Stimulated activated CD4-positive, alpha-beta T cell treated with anti-CD3 and anti-CD28 coated beads, Interleukin-1b, Interleukin-23, amount 100 ng/mL, for 4 hours (primary cell): ENCODE measurements around the gene ENO4.
A peak's percentile ranks its signal among the peaks of the same experiment; 100 is the strongest.

ENCODE experiments used
- DNase-seq, 2 donors: peaks; one replicate each; pipeline ENCODE4 v3.0.0-alpha.2; 2020; ENCODE audit warnings: low read depth in 2 of 2

ENO4 gene

DNA sequence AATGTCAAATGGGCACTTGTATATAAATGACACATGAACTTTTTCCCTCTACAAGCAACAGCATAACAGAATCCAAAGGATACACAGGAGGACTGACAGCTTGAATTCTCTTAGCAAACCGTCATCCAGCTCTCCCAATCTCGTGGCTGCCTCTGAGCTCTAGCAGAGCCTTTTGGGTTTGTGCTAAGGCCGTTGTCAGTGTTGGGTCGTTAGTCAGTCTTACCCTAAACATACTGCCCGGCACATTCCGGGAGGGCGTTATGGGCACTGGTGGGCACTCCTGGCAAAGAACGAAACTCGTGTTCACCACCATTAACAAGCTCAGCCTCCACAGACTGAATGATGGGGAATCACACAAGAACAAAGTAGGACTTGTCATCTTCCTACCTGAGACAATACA is 19.6 kb upstream of the ENO4 start:
- DNase-seq: no peak

DNA sequence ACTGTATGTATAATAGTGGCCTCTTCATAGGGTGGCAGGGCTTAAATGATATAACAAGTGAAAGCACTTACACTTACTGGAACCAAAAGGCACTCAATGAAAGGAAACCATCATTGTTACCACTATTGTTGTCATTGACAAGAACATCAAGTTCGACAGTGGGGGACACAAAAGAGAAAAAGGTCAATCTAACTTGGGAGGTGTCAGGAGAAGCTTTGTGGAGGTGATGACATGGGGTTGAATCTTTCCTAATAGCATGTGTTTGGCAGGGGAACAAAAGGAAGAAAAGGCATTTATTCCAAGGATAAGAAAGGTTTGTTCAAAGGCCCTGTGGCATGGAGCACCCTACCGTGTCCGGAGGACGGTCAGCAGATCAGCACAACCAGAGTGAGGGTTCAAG is 18.2 kb upstream of the ENO4 start:
- no peak for DNase-seq

DNA sequence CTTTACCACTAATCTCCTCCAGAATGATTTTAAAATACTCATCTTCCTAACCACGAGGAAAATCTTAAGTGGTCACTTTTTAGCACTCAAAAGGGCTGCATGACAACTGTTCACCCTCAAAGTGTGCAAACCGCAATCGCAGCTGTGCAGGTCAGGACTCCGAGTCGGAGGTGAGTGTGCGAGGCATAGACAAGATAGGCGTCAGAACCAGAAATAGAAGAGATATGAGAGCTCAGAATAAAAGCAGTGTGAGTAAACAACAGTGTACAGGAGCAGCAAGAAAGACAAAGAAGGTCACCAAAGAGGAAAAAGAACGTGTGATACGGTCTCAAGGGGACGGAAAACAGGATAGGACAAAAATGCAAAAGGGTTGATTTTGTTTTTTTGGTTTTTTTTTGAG is 17.5 kb upstream of the ENO4 start:
- no peak for DNase-seq

DNA sequence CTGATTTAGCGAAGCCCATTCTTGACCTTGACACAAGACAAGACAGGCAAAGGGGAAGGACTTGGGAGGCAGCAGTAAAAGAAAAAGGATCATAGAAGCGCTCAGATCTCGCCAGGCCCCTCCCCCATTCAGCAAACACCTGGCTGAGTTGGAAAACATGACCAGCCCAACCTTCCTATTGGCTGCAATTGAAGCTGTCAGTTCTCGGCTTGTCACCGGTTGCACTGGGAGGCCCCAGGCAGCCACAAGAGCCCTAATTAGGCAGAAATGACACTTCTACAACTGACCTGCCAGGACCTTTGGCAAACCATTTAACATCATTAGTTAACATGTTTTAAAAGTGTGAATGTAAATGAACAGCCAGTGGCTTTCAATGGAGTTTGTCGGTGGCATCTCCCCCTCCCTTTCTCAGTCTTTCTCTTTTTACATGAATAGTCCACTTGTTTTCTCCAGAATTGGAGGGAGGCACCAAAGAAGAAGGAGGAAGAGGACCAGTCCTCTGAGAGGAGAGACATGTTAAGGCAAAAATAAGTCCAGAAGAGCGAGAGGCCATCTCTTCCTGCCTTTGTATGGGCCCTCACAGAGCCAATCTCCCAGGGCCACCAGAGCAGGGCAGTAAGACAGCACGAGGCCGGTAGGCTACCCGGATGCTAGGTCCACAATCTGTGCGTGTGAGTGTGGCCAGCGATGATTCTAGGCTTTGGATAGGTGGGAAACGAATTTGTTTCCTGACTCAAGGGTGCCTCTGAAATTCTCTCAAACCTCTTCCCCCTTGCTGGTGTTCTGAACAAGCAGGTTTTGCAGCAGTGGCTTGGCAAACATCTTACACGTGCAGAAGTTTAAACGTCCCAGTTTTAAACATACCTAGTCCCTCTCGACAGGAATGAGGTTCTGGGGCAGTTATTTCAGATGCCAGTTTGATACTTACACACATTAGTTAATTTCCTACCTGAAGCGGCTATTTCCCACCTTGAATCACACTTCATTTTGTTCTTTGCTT is 15.0 kb upstream of the ENO4 start:
- no peak for DNase-seq

DNA sequence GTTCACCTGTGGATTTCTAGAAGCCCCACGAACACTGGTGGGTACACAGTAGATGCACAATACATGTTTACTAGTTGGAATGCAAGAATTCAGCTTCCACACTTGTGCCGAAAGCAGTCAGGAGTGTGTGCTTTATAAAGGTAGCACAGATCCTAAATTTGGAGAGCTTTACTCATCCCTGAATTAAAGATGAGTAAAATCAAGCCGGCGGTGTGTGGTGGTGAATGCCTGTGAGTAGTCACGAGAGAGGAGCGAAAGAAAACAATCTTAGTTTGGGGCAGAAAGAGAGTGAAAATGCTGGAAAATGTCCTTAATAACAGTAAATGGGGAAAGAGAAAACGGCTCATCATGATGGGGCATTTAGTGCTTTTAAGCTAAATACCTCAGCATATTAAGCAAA is 13.6 kb upstream of the ENO4 start:
- no peak for DNase-seq

DNA sequence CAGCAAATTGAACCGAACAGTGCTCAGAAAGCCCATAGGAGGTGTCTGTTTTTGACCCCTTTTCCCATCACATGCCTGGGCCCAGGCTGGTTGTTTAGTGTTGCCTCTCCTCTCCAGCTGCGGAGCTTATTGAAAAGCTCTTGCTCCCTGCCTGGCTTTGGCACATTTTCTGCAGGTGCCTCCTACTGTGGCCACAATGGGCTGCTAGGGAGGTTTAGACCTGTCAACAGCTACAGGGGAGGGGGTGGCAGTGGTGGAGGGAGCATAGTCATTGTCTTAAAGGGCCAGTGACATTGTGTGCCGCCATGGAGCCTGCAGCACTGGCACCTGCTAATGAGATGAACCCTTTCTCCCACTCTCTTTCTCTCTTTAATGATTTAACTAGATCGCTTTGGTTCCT is 13.2 kb upstream of the ENO4 start:
- no peak for DNase-seq

DNA sequence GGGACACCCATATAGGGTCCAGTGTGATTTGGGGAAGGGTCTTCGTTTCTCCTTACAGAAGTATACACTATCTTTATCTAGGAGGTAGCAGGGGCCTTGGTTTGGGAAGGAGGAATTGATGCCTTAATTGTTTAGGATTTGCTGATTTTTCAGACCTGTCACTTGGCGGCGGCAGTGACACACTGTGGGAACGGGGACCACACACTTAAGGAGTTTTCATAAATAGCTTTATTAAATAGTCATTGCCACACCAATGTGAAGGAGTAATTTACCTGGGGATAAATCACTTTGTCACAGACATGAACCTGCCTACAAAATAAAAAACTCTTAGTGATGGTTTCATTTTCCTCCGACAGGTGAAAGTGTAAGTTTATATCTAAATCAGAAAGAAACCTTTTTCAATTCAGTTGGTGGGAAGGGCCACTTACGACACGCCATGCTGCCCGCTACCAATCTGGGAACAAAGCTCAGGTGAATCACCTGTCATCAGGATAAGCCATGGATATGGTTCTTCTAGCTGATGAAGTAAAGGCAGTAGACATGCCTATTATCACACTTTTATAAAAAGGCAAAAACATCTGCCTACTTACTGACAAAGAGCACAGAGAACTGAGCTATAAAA is 12.3 kb upstream of the ENO4 start:
- no peak for DNase-seq

DNA sequence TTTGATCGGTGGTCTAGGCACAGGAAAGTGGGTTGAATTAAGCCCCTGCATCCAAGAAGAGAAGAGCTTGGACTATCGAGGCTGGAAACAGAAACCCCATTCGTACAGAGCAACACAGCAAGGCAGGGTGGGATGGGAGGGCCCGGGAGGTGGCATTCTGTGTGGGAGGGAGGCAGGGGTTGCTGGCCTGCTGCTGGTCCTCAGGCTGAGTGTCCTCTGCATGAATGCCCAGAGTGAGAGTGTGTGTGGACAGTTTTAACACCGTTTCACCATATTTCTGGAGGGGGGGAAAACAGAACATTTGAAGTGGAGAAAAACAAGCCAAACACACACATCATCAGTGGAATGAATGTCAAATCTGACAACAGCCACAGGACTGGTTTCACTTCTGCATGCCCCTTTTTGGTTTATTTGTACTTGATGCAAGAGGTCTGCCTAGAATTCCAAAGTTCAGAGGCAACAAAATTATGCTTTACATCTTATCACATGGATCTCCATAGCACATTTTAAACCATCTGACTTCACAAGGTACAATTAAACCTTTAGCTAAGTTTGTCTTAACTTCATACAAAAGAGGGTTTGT is 11.1 kb upstream of the ENO4 start:
- no peak for DNase-seq

DNA sequence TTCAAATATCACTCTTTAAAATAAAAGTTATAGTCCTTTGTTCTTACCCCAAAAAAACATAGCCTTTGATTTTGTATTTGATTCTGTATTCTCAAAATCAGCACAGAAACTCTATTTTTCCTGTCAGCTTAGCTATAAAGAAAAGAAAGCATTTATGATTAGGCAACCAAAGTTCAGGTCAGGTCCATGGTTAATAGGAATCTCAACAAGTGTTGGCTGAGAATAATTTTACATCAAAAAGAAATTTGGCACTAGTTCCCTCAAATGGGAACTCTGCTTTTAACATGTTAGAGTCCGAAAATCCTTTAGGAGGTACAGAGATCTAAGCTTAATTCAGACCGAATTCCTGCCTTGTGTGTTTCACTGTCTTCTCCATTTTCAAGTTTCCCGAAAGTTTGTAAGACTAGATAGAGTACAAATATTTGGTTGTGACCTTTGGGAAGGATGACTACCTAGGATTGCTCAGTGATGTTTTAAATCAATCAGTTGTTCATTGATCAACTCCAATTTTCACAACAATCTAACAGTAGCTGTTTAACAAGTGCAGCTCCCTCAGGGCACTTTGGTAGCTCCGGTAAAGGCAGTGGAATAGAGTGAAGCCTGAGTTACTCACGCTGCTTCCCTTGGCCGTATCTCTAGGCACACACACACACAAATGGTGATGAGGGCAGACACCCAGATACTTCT is 8.8 kb upstream of the ENO4 start:
- no peak for DNase-seq

DNA sequence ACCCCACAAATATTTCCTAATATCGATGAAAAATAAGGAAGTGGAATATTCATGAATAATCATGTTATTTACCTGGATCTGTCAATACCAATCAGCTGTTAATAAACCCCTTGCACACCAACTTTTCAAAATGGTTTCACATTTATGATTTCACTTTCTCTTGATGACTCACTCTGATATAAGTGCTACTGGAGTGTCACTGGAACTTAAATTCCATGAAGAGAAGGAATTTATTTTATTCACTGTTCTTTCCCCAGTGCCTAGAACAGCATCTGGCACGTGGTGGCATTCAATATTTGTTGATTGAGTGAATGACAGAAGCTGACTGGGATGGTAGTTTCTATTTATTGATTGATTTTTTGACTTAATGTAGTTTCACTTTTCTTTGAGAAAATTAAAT is 3.5 kb upstream of the ENO4 start:
- no peak for DNase-seq

DNA sequence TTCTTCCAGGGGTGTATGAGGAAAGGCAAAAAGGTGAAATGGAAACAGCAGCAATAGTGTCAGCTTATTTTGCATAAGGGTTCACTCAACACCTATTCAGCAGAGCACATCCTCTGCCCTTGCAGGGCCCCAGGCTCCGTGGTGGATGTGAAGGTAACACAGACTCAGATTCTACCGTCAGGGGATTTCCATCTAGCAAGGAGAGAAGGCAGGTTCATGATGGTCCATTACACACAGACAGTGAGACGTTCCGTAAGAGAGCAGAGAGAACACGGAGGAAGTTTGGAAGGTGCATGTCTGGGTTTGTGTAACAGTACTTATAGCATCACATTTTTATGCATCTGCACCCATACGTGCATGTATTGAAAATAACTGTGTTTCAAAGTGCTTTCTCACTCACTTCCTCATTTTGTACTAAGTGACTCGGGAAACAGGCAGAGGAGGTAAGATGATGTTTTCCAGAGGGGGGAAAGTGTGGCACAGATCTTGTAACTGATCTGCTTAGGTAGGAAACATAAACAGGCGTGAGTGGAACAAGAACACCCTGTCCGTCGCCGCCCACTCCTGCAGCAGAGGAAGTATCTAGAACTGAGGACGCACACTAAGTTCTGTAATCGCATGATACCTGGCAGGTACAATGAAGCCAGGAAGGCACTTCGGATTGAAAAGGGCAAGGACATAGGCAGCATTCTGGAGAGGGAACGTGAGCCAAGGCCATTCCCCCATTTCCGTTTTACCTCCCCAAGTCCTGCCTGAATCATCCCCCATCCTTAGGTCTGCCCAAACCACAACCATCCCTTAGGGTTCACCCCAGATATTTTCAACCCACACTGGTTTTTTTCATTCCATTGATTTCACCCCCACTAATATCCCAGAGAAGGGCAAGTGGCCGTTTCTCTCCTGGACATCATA is 1.0 kb upstream of the ENO4 start:
- peak in 1 of 2 donors; percentile 7 for DNase-seq

DNA sequence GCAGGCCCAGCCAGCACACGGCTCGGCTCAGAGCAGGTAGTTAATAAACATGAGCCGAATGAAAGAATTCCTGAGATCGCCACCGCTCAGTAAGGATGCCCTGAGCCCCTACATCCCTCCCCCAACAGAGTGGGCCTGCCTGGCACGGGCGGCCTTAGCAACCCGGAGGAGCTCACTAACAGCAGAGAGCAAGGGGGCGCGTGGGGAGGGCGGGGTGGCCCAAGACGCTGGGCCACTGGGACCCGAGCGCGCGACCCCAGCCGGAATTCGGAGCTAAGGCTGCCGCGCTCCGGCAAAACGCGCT is 403 bp upstream of the ENO4 start:
- no peak for DNase-seq

DNA sequence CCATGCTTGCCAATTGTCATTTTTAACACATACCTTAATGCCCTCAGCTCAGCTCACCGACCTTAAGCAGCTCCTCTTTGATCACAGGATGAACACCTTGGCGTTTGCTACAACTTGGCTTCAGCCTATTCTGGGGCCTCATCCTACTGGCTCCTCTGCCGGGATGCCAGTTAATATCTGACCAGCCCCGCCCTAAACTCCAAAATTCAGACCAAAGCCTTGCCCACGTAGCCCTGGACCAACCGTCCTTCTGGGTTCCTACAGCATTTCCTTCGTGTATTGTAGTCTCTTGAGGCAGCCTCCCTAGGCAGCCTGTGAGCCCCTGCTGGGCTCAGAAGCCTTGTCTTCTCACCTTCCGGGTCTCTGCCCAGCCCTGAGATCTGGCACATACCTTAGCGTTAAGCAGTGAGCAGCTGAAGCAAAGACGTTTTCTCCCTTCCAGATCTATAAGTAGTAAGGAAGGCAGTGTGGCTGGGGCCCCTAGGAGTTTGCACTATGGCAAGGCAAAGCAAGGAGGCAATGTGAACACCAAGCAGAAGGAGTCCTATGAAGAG is 836 bp downstream of the ENO4 start:
- DNase-seq: no peak

DNA sequence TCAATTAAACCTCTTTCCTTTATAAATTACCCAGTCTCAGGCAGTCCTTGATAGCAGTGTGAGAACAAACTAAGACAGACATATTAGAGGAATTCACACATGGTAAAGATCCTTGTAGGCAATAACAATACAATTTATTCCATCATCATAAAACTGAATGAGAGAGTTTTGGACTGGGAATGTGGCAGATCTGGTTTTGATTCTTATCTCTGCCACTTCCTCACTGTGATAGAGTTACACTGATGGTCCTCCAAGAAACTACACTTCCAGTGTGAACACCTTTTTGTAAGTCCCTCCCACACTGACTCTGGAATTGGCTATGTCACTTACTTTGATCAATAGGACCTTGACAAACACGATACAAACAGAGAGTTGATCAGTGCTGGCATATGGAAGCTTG is 2.9 kb downstream of the ENO4 start:
- DNase-seq: no peak

DNA sequence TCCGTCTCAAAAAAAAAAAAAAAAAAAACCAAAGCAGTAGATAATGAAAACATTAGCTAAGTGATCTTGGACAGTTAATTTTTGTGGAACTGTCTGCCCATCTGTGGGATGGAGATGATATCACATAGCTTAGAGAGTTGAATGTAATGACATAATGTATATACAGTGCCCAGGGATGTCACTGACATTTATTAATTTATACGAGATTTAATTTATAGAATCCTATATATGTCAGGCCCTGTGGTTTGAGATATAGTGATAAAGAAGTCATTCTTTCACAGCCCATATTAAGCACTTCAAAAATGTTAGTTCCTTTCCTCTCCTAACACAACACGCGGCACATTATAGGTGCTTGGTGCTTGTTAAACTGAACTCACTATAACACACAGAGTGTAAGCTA is 4.0 kb downstream of the ENO4 start:
- DNase-seq: no peak

DNA sequence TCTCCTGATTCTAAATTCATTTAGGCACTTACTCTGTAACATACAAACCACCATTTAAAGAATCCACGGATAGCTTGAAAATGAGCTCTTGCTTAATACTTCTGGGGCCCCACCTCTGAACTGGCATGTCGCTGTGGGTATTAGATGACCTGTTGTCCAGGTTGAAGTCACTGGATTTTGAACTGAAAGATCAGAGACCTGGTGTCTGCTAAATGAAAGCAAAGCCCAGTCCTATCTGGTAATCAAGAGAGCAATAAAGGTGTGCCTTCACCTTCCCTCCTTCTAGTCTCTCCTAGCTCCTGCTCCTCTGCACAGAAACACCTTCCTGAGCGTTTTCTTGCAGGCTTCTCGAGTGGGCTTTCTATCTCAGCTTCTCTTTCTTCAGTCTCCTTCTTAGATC is 4.4 kb downstream of the ENO4 start:
- DNase-seq: no peak

DNA sequence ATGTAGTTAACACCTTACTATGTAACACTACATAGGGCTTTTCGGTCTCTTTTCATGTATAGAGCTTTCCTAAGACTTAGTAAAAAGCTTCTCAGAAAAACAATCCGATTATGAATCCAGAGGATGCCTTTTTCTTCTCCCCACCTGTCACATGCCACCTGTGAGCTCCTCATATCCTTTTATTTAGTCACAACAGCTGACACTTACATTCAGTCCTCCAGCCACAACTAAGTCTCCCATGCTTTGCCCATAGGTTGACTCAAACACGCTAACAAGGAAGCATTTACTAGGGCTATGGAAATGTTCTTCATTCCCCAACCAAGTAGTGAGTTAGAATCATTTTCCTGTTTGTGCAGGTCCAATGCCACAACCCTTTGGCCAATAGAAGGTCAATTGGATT is 7.9 kb downstream of the ENO4 start:
- DNase-seq: no peak

DNA sequence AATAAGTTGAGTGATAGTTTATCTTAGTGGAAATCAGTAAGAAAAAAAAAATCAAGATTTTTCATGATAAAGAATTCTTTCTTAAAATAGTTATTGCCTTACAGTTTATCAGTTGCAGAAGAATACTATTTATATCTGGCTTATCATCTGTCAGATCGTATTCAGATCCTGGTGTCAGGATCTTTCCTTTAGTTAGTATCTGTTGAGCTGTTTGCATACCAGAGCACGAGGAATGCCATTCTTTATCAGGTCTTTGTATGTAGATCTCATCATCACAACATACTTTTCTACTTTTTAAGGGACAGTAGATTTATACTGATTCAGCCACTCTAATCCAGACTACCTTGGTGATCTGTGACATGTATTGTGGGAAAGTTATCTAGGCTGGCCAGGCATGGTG is 12.5 kb downstream of the ENO4 start:
- DNase-seq: no peak

DNA sequence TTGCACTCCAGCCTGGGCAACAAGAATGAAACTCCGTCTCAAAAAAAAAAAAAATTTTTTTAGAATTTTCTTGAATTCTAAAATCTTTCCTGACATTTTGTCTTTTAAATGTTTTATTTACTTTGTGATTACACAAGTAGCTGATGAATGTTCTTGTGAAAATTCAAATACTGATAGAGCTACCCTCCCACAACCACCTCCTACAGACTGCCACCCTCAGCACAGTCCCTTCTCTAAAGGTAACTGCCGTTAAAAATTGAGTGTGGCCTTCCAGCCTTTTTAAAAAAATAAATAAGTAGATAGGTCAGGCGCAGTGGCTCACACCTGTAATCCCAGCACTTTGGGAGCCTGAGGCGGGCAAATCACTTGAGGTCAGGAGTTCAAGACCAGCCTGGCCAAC is 15.1 kb downstream of the ENO4 start:
- no peak for DNase-seq

DNA sequence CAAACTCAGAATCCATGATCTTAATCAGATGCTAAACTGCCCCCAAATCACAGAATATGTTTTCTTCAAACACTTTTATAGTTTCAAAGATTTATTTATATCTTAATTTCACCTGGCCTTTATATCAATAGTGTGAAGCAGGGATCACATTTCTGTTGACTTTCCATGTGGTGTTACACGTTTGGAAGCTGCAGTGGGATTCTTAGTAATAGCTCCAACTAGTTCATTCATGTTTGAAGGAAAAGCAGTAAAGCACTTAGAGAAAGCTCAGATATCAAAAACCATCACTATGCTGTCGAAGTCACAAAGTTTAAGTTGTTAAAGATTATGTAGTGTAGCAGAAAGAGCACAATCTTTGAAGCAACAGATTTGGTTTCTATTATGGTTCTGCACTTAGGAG is 16.8 kb downstream of the ENO4 start:
- DNase-seq: no peak

DNA sequence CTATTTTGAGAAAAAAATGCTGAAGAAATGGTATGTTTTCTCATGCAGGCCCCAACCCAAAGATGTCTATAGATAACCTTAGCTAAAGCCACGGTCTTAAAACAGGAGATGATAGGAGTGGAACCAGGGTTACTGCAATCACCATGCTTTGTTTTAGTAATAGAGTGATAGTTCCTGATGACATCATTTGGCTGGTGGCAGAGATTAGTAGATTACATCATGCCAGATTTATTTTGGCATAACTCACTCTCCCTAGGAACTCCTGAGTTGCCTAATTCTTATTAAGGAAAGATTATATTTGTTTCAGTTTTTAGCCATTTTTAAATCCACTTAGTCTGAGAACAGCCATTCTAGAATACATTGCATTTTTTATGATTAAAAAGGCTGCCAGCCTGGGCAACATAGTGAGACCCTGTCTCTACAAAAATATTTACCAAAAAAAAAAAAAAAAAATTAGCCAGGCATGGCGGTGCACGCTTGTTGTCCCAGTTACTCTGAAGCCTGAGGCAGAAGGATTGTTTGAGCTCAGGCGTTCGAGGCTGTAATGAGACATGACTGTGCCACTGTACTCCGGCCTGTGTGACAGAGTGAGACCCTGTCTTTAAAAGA is 17.8 kb downstream of the ENO4 start:
- DNase-seq: no peak
